ENCODE measurements around the gene TMEM145. TPM values are rescaled to one million over a fixed set of nuclear protein-coding genes. Genes with fewer than 3 reads are reported as not detected.

The TMEM145 gene
- total RNA-seq, 4 donors from 2014 or later, result 0.87 TPM; not detected in 3

GRCh38 chr19:42282819-42283187 is 30.3 kb upstream of the TMEM145 start:
- no peak for ATAC-seq
- TF ChIP-seq CTCF (IDR thresholded peaks at IDR 0.05 in 4 of 5, conservative IDR thresholded peaks at IDR 0.05 in 1 of 5) (no peak), POLR2A (IDR thresholded peaks at IDR 0.05) (no peak)
- Histone ChIP-seq H3K4me3 (peak overlapping the region; percentile 43 to 60 (median 58)), H3K9me3 (no peaks in the 10 kb centered on the region), H3K27me3 (no peaks in the 10 kb centered on the region), H3K27ac (peak overlapping the region; percentile 95 to 97 (median 96)), H3K36me3 (peaks cover 0 to 11% of the 10 kb centered on the region in 2 donors), H3K4me1 (peaks cover 64 to 70% of the 10 kb centered on the region in 2 donors)
- no peak for DNase-seq
- in situ Hi-C loops (cut with MboI; ENCODE audit: low sequenced_read_pairs in 4 of 4) (no loop called here), intact Hi-C loops (cut with DNase I; ENCODE audit: low total_unique reads) (loop anchor here (1.0 kb wide), 1 partner anchor 14 kb away; the partner anchor contains the start of gene CIC)

GRCh38 chr19:42283188-42284065 is 29.7 kb upstream of the TMEM145 start:
- in situ Hi-C loops (cut with MboI; ENCODE audit: low sequenced_read_pairs in 4 of 4), result no loop called here
- ATAC-seq (peak; percentile 64 to 71), DNase-seq (peak; percentile 89 to 96)
- no peaks in the 10 kb centered on the region for H3K9me3 ChIP-seq
- peaks cover 0 to 17% of the 10 kb centered on the region in 2 donors for H3K36me3 ChIP-seq
- H3K4me3 ChIP-seq, result peak overlapping the region; percentile 43 to 60 (median 58)
- H3K27me3 ChIP-seq, result no peaks in the 10 kb centered on the region
- H3K27ac ChIP-seq, result peak overlapping the region; percentile 95 to 97 (median 96)
- intact Hi-C loops (cut with DNase I; ENCODE audit: low total_unique reads), result loop anchor here (1.0 kb wide), 4 partner anchors 14 to 42 kb away; partner anchors contain the start of genes CIC, MEGF8, PAFAH1B3 and PRR19
- TF ChIP-seq CTCF (IDR thresholded peaks at IDR 0.05 in 4 of 5, conservative IDR thresholded peaks at IDR 0.05 in 1 of 5) (no peak), POLR2A (IDR thresholded peaks at IDR 0.05) (peak in 1 of 2 donors; percentile 68)
- H3K4me1 ChIP-seq, result peaks cover 58 to 64% of the 10 kb centered on the region in 2 donors

GRCh38 chr19:42284066-42284501 is 29.0 kb upstream of the TMEM145 start:
- TF ChIP-seq CTCF (IDR thresholded peaks at IDR 0.05 in 4 of 5, conservative IDR thresholded peaks at IDR 0.05 in 1 of 5), result no peak
- TF ChIP-seq POLR2A (IDR thresholded peaks at IDR 0.05), result peak; percentile 77 to 83
- peak overlapping the region; percentile 95 to 97 (median 96) for H3K27ac ChIP-seq
- intact Hi-C loops (cut with DNase I; ENCODE audit: low total_unique reads), result loop anchor here (1.0 kb wide), 3 partner anchors 18 to 41 kb away; partner anchors contain the start of genes MEGF8, PAFAH1B3 and PRR19
- ATAC-seq (peak; percentile 62 to 64), DNase-seq (peak; percentile 71 to 80)
- H3K4me3 ChIP-seq, result peak overlapping the region in 2 of 4 donors; percentile 43 to 69
- no peaks in the 10 kb centered on the region for H3K27me3 ChIP-seq
- H3K9me3 ChIP-seq, result no peaks in the 10 kb centered on the region
- H3K4me1 ChIP-seq, result peaks cover 51 to 57% of the 10 kb centered on the region in 2 donors
- in situ Hi-C loops (cut with MboI; ENCODE audit: low sequenced_read_pairs in 4 of 4), result no loop called here
- H3K36me3 ChIP-seq, result peaks cover 0 to 23% of the 10 kb centered on the region in 2 donors

GRCh38 chr19:42284591-42285341 is 28.3 kb upstream of the TMEM145 start:
- H3K4me3 ChIP-seq, result peak overlapping the region; percentile 54 to 85 (median 72)
- TF ChIP-seq POLR2A (IDR thresholded peaks at IDR 0.05) (no peak), CTCF (IDR thresholded peaks at IDR 0.05 in 4 of 5, conservative IDR thresholded peaks at IDR 0.05 in 1 of 5) (no peak)
- H3K27ac ChIP-seq, result peak overlapping the region; percentile 81 to 95 (median 87)
- no peaks in the 10 kb centered on the region for H3K9me3 ChIP-seq
- DNase-seq (no peak), ATAC-seq (no peak)
- peaks cover 0 to 30% of the 10 kb centered on the region in 2 donors for H3K36me3 ChIP-seq
- H3K27me3 ChIP-seq, result no peaks in the 10 kb centered on the region
- peaks cover 45 to 52% of the 10 kb centered on the region in 2 donors for H3K4me1 ChIP-seq
- intact Hi-C loops (cut with DNase I; ENCODE audit: low total_unique reads), result loop anchor here (1.0 kb wide), 3 partner anchors 18 to 41 kb away; partner anchors contain the start of genes MEGF8, PAFAH1B3 and PRR19
- in situ Hi-C loops (cut with MboI; ENCODE audit: low sequenced_read_pairs in 4 of 4), result loop anchor here in 1 of 4 donors (5.0 kb wide), 1 partner anchor 42 kb away; the partner anchor contains the start of gene GSK3A
